CD4-positive, alpha-beta T cell treated with Interleukin-6 at 100 ng/mL for 8 hours (primary cell): ENCODE results near the gene OR10C1.

Source experiments
- DNase-seq: peaks from one replicate; pipeline ENCODE4 v3.0.0-alpha.2; 2020; ENCODE audit warnings: mixed read lengths, low spot score

The OR10C1 gene

DNA sequence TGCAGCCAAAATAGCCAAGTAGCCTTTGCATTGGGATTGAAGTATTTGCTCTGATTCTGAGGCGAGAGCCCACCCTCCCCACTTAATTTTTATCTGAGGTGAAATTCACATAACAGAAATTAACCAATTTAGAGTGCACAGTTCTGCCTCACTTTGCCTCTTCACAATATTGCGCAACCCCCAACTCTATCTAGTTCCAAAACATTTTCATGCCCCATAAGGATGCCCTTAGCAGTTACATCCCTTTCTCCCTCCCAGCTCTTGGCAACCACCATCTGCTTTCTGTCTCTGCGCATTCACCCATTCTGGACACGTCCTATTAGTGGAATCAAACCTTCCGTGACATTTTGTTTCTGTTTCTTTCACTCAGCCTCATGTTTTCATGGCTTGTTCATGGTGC is 39.6 kb downstream of the OR10C1 start:
- DNase-seq = no peak

DNA sequence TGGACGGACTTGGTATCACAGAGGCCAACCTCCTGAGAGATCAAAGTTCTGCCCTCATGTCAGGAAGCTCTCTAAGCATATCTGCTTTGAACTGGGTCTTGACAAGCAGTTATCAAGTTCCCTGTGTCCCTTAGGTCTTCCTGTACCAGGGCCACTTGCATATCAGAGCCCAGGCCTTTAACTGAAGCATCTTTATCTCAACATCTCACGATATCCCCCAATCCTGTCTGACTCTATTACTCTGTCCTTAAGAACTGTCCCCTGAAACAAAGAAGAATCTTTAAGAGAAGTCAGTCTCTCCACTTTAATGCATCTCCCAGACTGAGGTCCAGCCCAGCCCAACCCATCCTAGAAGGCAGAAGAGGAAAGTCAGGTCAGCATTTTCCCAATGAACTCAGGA is 40.5 kb downstream of the OR10C1 start:
- DNase-seq = no peak

DNA sequence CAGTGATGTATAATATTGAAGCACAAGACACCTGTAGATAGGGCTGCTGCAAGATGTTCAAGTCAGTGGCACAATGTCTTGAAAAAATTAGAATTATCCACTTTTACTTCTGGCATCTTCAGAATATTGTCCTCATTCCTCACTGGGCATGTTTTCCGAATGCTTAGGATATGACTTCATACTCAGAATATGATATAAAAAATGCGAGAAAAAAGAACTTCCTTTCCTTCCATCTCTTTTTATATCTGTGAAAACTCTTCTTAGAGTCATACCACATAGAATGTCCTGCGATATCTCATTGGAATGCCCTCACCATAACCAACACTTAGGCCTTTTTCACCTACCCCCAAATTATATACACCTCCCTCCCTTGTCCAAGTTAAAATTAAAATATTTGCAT is 44.1 kb downstream of the OR10C1 start:
- no peak for DNase-seq

DNA sequence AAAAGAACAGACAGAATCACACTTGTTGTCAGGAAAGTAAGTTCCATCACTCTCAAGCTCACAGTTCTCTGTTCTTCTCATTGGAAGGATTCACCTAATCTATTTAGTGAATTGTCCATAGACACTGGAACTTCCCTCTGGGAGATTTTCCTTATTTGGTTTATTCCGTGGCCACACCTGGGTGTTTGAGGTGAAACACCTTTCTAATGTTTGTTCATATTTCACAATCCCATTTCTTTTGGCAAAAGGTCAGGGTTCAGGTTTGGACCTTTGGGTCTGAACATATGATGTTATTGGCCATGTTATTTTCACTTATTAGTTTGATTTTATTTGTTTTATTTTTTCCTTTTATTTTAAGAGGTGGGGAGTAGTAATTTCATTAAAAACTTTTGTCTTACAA is 44.6 kb downstream of the OR10C1 start:
- no peak for DNase-seq

DNA sequence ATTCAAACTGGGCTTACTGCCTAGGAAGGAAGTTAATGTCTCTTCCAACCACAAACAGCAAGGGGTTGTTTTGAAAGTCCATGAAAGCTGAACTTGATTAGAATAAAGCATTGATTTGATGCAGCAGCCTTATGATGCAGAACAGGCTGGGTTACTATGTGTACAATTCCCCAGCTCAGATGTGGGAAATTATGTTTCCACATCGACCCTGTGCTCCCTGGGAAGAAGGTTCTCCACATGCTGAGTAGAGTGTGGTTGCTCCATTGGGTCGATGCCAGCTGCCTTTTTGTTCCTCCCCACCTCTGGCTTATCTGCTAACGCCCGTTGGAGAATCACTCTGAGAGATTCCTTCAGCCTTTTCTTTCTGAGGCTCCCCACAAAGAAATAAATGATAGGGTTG is 47.5 kb downstream of the OR10C1 start:
- no peak for DNase-seq

DNA sequence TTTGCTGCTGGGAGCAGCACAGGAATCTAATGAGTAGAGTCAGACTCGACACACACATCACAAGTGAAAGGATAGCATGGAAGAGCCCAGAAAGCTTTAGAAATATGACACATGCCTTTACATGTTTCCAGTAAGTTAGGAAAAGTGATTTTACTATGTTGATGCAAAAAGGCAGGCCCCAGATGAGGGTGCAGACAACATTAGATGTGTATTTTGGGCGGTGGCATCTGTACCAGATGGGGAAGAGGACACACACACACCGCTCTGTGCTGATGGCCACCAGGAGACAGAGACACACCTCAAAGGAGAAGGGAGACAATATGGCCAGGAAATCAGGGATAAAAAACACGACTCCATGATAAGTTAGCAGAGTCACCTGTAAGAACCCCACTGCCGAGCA is 48.0 kb downstream of the OR10C1 start:
- DNase-seq = no peak

- DNase-seq = no peak
Measured at GRCh38 chr6:29487660-29488059, 48.6 kb downstream of the OR10C1 start, which contains the start of gene MAS1L. Gene MAS1L (minus strand): TSS chr6:29487956. CDS start chr6:29487902, 54 bp downstream.

DNA sequence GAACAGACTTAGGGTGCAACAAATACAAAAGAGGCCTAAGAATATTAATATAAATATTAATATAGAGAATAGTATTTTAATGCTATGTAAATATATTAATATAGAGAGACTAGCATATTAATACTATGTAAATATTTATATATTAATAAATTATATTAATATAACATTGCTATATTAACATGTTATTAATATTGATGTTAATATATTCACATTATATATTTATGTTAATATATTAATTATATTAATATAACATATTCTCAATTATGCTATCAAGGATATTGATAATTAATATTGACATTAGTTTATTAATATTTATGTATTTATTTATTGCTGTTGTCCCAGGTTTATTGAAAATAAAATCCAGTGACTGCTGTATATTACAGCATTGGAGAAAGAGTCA is 49.8 kb downstream of the OR10C1 start:
- no peak for DNase-seq

GRCh38 chr6:29489286-29489685 is 50.2 kb downstream of the OR10C1 start:
- no peak for DNase-seq

GRCh38 chr6:29490055-29490454 is 50.9 kb downstream of the OR10C1 start:
- DNase-seq = no peak

- no peak for DNase-seq
Measured at GRCh38 chr6:29490552-29490951, 51.4 kb downstream of the OR10C1 start.
